Stimulated activated memory B cell treated with anti-CD40 and anti-IgM and Interleukin-4, amounts not matched to agents 10 μg/mL and 1 μg/mL and 100 μg/mL, for 72 hours (primary cell): ENCODE results near the gene SMARCC1.
A peak's percentile ranks its signal among the peaks of the same experiment; 100 is the strongest.
"Not testable (repeated sequence)": the region's sequence is repeated elsewhere in the genome, so short reads cannot be mapped to it uniquely, and the experiment has no call there.

ENCODE experiments used
- ATAC-seq: fragments of 150-1000 bp; cut with Tn5 transposase; 2 replicates; pipeline ENCODE4 v1.10.0; 2021
- H3K27ac Mint-ChIP-seq: one replicate; pipeline ENCODE4 v1.8.0; 2022; ENCODE audit warnings: mild to moderate bottlenecking, mixed read lengths
- H3K27me3 Mint-ChIP-seq: one replicate; pipeline ENCODE4 v1.8.0; 2022; ENCODE audit warnings: mixed read lengths
- H3K36me3 Mint-ChIP-seq: one replicate; pipeline ENCODE4 v1.8.0; 2022; ENCODE audit warnings: mixed read lengths
- H3K4me1 Mint-ChIP-seq: one replicate; pipeline ENCODE4 v1.8.0; 2022; ENCODE audit warnings: mixed read lengths
- H3K4me3 Mint-ChIP-seq: one replicate; pipeline ENCODE4 v1.8.0; 2022; ENCODE audit warnings: mild to moderate bottlenecking, moderate library complexity, mixed read lengths
- H3K9me3 Mint-ChIP-seq: one replicate; pipeline ENCODE4 v1.8.0; 2022; ENCODE audit warnings: mixed read lengths

The SMARCC1 gene

DNA sequence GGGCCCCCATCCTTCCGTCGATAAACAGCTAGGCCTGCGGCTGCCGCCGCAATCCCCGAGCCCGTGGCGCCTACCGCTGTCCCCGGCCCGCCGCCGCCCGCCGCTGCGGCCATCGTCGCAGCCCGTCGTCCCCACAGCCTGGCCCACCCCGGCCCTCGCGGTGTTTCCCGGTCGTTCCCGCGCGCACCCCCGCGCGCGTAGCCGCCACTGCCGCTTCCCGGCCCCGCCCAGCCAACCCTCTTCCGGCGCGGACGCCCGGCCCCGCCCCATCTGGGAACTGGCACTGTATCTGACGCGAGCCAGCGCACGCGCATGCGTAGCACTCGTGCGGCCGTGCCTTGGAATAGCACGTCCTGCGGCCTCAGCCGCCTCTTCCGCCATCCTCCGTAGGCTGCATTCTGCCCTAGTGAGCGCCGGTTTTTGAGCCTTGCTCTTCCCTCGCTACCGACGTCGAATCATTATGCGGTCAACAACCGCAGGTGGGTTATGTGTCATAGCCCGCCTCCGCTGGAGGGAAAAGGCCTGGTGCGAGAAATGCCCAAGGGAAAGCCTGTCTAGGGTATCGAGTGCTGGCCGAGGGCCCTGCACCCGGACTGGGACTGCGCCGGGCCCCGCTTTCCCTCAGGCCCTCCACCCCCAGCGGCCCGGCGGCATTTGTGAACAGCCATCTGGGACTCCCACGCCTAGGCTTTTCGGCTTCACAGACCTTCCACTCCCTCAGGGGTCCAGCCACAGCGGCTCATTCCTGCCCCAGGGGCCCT lies at the start of gene SMARCC1:
TSS of gene SMARCC1 (minus strand) at position 209 of the 761 bp plus-strand sequence. CDS start at position 113, 96 bp downstream.
- Mint-ChIP-seq H3K4me1 (peaks cover 23% of the 10 kb centered on the region), H3K27me3 (no peaks in the 10 kb centered on the region), H3K9me3 (no peaks in the 10 kb centered on the region), H3K4me3 (peak within 1 kb of the TSS; percentile 95), H3K27ac (peak within 1 kb of the TSS; percentile 96), H3K36me3 (peaks cover 6% of the 10 kb centered on the region)
- ATAC-seq = peak; percentile 94

DNA sequence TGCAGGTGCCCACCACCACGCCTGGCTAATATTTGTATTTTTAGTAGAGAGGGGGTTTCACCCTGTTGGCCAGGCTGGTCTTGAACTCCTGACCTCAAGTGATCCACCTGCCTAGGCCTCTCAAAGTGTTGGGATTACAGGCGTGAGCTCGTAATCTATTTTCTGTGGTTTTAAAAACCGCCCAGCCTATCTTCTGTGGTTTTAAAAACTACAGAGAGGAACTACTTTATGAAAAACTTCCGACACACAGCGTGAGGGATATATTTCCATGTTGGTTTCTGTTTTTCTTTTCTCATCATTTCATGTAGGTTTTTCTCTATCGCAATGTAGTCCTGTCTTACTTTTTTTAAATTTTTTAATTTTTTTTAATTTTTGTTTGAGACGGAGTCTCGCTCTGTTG lies 47.8 kb upstream of the SMARCC1 start:
- H3K4me3 Mint-ChIP-seq = not testable (repeated sequence)
- H3K27ac Mint-ChIP-seq = peak overlapping the region; percentile 33
- H3K4me1 Mint-ChIP-seq = peaks cover 35% of the 10 kb centered on the region

DNA sequence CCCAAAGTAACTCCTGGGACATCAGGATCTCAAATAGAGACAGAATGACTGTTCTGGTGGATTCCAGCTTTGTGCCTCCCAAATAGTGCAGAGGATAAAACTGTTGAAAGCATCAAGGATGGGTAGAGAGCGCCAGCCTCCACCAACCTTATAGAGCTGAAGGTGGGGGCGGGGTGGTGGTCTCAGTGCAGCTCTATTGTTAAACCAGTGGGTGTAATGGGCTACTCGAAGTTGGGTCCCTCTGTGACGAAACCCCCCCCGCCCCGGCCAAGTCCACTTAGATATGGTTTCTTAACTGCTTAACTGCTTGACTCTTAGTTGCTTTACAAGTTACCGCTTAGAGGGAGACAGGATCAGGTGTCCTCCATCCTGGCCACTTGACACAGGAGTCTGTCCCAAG lies 43.9 kb upstream of the SMARCC1 start:
- H3K27ac Mint-ChIP-seq = peak overlapping the region; percentile 81
- peaks cover 41% of the 10 kb centered on the region for H3K36me3 Mint-ChIP-seq
- H3K9me3 Mint-ChIP-seq = no peaks in the 10 kb centered on the region
- peaks cover 39% of the 10 kb centered on the region for H3K4me1 Mint-ChIP-seq
- no peaks in the 10 kb centered on the region for H3K27me3 Mint-ChIP-seq
- ATAC-seq = no peak
- peak overlapping the region; percentile 83 for H3K4me3 Mint-ChIP-seq

More for the DNA sequence above, 47.8 kb upstream of the SMARCC1 start:
- H3K36me3 Mint-ChIP-seq = peaks cover 53% of the 10 kb centered on the region
- not testable (repeated sequence) for H3K27me3 Mint-ChIP-seq, H3K9me3 Mint-ChIP-seq, ATAC-seq

DNA sequence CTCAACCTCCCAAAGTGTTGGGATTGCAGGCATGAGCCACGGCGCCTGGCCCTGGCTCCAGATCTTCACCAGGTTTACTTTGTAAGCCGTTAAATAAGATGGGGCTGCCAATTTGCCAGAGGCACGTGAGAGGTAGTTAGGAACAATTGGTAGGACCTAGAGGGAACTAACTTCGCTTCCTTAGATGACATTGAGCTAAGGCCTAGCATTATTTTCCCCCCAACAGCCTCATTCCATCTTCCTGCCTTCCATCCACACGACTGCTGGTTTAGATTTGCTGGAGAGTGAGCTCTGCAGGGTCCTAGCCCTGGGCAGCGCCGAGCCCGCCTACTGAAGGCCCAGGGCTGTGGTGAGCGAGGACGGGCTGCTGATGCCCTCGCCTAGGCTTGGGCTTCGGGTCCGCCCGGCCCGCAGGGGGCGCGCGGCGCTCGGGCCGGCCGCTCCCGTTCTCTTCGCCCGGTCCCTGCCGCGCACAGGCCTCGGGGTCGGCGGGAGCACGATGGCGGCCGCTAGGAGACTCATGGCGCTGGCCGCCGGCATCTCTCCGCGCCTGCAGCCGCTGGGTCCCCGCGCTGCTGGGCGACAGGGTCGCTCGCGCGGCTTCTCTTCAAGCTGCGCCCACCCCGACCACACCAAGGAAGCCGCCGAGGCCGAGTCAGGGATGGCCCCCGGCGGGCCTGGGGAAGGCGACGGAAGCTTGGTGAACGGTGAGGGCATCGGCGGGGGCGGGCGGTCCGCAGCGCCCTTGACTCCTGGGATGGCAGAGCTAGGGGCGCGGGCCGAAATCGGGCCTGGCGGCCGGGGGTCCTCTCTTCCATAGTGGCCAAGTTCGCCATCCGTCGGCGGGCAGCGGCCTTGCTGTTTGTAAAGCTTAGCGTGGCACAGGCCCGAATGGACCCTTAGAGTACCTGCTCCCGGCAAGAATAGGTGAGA lies 43.1 kb upstream of the SMARCC1 start:
- ATAC-seq = peak; percentile 99
- H3K4me1 Mint-ChIP-seq = peaks cover 39% of the 10 kb centered on the region
- H3K4me3 Mint-ChIP-seq = peak overlapping the region; percentile 83
- H3K9me3 Mint-ChIP-seq = no peaks in the 10 kb centered on the region
- H3K27me3 Mint-ChIP-seq = no peaks in the 10 kb centered on the region
- H3K36me3 Mint-ChIP-seq = peaks cover 43% of the 10 kb centered on the region
- H3K27ac Mint-ChIP-seq = peak overlapping the region; percentile 81

- ATAC-seq = no peak
- Mint-ChIP-seq H3K4me3 (no peak overlapping the region), H3K9me3 (no peaks in the 10 kb centered on the region), H3K27me3 (no peaks in the 10 kb centered on the region), H3K27ac (no peak overlapping the region), H3K36me3 (peaks cover 32% of the 10 kb centered on the region), H3K4me1 (peaks cover 9% of the 10 kb centered on the region)
Observed at GRCh38 chr3:47817609-47818008, 35.9 kb upstream of the SMARCC1 start.

GRCh38 chr3:47813551-47814177 lies 32.0 kb upstream of the SMARCC1 start:
- H3K27me3 Mint-ChIP-seq = no peaks in the 10 kb centered on the region
- peak overlapping the region; percentile 38 for H3K27ac Mint-ChIP-seq
- peaks cover 21% of the 10 kb centered on the region for H3K36me3 Mint-ChIP-seq
- H3K9me3 Mint-ChIP-seq = no peaks in the 10 kb centered on the region
- H3K4me3 Mint-ChIP-seq = no peak overlapping the region
- H3K4me1 Mint-ChIP-seq = peaks cover 9% of the 10 kb centered on the region
- no peak for ATAC-seq

GRCh38 chr3:47804577-47804976 lies 22.9 kb upstream of the SMARCC1 start:
- Mint-ChIP-seq H3K27ac (no peak overlapping the region), H3K4me3 (no peak overlapping the region), H3K27me3 (no peaks in the 10 kb centered on the region), H3K36me3 (no peaks in the 10 kb centered on the region), H3K9me3 (no peaks in the 10 kb centered on the region), H3K4me1 (peaks cover 11% of the 10 kb centered on the region)
- no peak for ATAC-seq

DNA sequence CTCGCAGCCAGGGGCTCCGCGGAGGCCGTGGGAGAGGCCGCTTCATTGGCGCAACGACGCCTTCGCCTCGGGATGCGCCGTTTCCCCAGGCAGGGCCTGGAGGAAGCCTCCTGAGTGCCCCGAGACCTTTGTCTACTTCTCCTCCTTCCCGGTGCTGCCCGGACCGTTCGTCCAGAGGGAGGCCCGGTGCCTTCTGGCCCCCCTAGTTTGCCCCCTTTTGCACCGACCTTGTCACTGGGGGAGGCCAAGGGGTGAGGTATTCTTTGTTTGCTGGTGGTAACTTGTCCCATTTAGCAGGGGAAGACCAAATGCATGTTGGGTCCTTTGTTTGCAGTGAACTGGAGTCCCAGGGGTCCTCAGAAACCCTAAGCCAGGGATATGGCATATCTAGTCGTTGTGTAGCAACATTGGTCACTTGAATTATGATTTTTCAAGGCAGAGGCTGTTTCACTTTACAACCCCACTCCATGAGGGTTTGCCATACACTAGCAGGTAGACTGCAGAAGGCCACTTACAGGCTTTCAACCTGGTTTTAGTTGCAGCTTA lies 21.9 kb upstream of the SMARCC1 start:
- H3K9me3 Mint-ChIP-seq = no peaks in the 10 kb centered on the region
- H3K36me3 Mint-ChIP-seq = no peaks in the 10 kb centered on the region
- H3K4me1 Mint-ChIP-seq = peaks cover 11% of the 10 kb centered on the region
- peak overlapping the region; percentile 97 for H3K4me3 Mint-ChIP-seq
- no peaks in the 10 kb centered on the region for H3K27me3 Mint-ChIP-seq
- H3K27ac Mint-ChIP-seq = peak overlapping the region; percentile 87
- ATAC-seq = no peak

GRCh38 chr3:47802734-47803479 lies 21.2 kb upstream of the SMARCC1 start, which contains the start of gene DHX30:
Gene DHX30, plus strand, starts transcription at chr3:47803138. Its CDS starts 7,546 bp downstream, at chr3:47810684.
- ATAC-seq = peak; percentile 97
- H3K4me3 Mint-ChIP-seq = peak within 1 kb of the TSS; percentile 97
- peaks cover 11% of the 10 kb centered on the region for H3K4me1 Mint-ChIP-seq
- H3K27me3 Mint-ChIP-seq = no peaks in the 10 kb centered on the region
- H3K36me3 Mint-ChIP-seq = no peaks in the 10 kb centered on the region
- peak within 1 kb of the TSS; percentile 87 for H3K27ac Mint-ChIP-seq
- H3K9me3 Mint-ChIP-seq = no peaks in the 10 kb centered on the region

DNA sequence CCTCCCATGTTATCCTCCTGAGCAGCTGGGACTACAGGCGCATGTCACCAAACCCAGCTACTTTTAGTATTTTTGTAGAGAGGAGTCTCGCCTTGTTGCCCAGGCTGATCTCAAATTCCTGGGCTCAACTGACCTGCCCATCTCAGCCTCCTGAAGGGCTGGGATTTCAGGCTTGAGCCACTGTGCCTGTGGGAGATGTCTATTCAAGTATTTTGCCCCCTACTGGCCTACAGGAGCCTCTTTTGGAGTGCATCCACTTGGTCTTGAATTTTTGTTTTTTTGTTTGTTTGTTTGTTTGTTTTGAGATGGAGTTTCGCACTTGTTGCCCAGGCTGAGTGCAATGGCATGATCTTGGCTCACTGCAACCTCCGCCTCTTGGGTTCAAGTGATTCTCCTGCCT lies 18.0 kb upstream of the SMARCC1 start:
- no peak for ATAC-seq
- Mint-ChIP-seq H3K27me3 (no peaks in the 10 kb centered on the region), H3K36me3 (no peaks in the 10 kb centered on the region), H3K4me3 (no peak overlapping the region), H3K27ac (no peak overlapping the region), H3K4me1 (peaks cover 11% of the 10 kb centered on the region), H3K9me3 (no peaks in the 10 kb centered on the region)

DNA sequence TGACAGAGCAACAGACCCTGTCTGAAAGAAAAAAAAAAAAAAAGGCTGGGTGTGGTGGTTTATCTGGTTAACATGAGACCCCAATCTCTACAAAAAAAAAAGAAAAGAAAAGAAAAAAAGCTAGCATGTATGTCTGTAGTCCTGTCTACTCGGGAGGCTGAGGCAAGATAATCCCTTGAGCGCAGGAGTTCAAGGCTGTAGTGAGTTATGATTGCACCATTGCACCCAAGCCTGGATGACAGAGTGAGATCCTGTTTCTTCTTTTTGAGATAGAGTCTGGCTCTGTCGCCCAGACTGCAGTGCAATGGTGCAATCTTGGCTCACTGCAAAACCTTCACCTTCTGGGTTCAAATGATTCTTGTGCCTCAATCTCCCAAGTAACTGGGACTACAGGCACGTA lies 12.9 kb upstream of the SMARCC1 start:
- H3K4me1 Mint-ChIP-seq = no peaks in the 10 kb centered on the region
- H3K9me3 Mint-ChIP-seq = no peaks in the 10 kb centered on the region
- H3K27me3 Mint-ChIP-seq = no peaks in the 10 kb centered on the region
- no peak overlapping the region for H3K4me3 Mint-ChIP-seq
- ATAC-seq = no peak
- no peak overlapping the region for H3K27ac Mint-ChIP-seq
- H3K36me3 Mint-ChIP-seq = no peaks in the 10 kb centered on the region

GRCh38 chr3:47792699-47793098 lies 11.0 kb upstream of the SMARCC1 start:
- H3K4me1 Mint-ChIP-seq = no peaks in the 10 kb centered on the region
- no peak for ATAC-seq
- no peak overlapping the region for H3K4me3 Mint-ChIP-seq
- no peaks in the 10 kb centered on the region for H3K36me3 Mint-ChIP-seq
- H3K27ac Mint-ChIP-seq = no peak overlapping the region
- H3K27me3 Mint-ChIP-seq = no peaks in the 10 kb centered on the region
- H3K9me3 Mint-ChIP-seq = no peaks in the 10 kb centered on the region

- Mint-ChIP-seq H3K4me1 (no peaks in the 10 kb centered on the region), H3K4me3 (no peak overlapping the region), H3K36me3 (no peaks in the 10 kb centered on the region), H3K27me3 (no peaks in the 10 kb centered on the region), H3K9me3 (no peaks in the 10 kb centered on the region), H3K27ac (no peak overlapping the region)
- no peak for ATAC-seq
Observed at GRCh38 chr3:47791193-47791855, 9.6 kb upstream of the SMARCC1 start.

DNA sequence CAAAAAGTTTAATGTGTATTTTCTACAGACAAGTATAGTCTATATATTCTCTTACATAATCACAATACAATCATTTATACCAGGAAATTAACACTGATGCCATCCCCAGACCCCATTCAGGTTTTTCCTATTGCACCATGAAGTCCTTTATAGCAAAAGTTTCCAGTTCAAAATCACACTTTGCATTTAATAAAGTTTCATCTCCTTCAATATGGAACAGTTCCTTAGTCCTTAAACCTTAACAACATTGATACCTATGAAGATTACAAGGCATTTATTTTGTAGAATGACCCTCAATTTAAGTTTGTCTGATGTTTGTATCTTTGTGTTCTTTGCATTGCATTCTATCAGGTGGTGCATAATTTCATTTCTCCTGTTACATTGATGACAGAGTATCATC lies 2.0 kb upstream of the SMARCC1 start:
- Mint-ChIP-seq H3K27ac (peak overlapping the region; percentile 96), H3K9me3 (no peaks in the 10 kb centered on the region), H3K36me3 (peaks cover 6% of the 10 kb centered on the region), H3K27me3 (no peaks in the 10 kb centered on the region), H3K4me3 (no peak overlapping the region), H3K4me1 (peaks cover 23% of the 10 kb centered on the region)
- ATAC-seq = no peak
